GM20000 (cell line): Measurements from ENCODE around the gene CRHR1.

Experiments
- DNase-seq: peaks from one replicate; pipeline ENCODE4 v3.0.0; 2012; ENCODE audit warnings: low spot score
- TF ChIP-seq, protein P1 (sequence below): IDR thresholded peaks from 2 replicates; pipeline ENCODE4 v1.5.1; 2012; ENCODE audit warnings: mild to moderate bottlenecking, control low read depth; ENCODE audit errors: extremely low read depth, missing control alignments

The CRHR1 gene

DNA sequence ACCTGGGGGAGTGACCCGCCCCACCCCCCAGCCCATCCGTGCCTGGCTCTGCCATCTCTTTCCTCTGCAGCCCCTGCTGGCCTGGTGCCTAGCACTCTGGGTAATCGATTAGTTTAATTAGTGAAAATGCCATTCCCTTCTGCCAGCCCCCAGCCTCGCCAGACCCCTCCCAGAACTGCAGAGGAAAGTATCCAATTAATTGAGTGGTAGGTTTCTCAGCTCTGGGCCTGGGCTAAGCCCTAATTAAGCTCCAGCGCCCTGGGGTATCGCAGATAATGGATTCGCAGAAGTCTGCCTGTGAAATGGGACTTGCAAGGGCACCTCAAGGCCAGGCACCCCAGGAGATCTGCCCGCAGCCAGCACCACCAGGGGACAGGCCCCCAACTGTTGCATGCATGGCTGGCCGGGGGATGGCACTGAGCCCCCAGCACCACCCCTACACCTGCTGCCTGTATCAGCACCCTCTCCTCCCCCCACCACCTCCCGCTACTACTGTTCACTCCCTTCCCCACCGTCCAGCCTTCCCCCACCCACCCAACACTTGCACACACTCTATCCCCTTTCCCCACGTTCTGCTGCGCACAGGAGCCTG is 40.9 kb downstream of the CRHR1 start:
- TF ChIP-seq, protein P1, sequence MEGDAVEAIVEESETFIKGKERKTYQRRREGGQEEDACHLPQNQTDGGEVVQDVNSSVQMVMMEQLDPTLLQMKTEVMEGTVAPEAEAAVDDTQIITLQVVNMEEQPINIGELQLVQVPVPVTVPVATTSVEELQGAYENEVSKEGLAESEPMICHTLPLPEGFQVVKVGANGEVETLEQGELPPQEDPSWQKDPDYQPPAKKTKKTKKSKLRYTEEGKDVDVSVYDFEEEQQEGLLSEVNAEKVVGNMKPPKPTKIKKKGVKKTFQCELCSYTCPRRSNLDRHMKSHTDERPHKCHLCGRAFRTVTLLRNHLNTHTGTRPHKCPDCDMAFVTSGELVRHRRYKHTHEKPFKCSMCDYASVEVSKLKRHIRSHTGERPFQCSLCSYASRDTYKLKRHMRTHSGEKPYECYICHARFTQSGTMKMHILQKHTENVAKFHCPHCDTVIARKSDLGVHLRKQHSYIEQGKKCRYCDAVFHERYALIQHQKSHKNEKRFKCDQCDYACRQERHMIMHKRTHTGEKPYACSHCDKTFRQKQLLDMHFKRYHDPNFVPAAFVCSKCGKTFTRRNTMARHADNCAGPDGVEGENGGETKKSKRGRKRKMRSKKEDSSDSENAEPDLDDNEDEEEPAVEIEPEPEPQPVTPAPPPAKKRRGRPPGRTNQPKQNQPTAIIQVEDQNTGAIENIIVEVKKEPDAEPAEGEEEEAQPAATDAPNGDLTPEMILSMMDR = no peak
- no peak for DNase-seq

GRCh38 chr17:45825792-45826191 is 41.7 kb downstream of the CRHR1 start:
- no peak for DNase-seq

DNA sequence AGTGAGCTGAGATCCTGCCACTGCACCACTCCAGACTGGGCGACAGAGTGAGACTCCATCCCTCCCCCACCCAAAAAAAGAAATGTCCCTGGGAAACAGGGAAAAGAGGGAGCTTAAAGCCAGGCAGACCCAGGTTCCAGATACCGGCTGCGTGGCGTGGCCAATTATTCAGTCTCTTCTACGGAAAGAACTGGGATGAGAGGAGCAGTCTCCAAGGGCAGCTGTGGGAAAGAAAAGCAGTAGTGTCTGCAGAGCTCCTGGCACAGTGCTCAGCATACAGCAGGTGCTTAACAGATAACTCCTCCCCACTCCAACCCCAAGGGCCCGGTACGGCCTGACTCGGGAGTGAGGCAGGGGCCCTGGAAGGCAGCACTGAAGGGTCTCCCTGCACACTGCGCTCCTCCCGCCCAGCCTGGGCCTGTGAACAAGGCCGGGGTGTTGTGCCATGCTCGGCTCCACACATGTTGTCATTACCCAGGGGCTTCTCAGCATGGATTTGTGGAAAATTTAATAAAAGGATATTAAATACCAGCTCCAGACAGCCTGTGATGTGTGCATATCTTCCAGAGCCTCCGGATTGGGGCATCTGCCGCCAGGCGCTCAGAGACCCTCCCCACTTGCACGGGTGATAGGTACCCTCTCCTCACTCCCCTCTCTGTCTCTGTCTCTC is 42.9 kb downstream of the CRHR1 start:
- TF ChIP-seq, protein P1 = no peak
- no peak for DNase-seq

More at GRCh38 chr17:45825792-45826191, 41.7 kb downstream of the CRHR1 start:
- TF ChIP-seq, protein P1 = no peak

- DNase-seq = no peak
- TF ChIP-seq, protein P1 = no peak
Observed at GRCh38 chr17:45828171-45828570, 44.1 kb downstream of the CRHR1 start.

GRCh38 chr17:45828582-45829133 is 44.5 kb downstream of the CRHR1 start:
- TF ChIP-seq, protein P1 = no peak
- no peak for DNase-seq

DNA sequence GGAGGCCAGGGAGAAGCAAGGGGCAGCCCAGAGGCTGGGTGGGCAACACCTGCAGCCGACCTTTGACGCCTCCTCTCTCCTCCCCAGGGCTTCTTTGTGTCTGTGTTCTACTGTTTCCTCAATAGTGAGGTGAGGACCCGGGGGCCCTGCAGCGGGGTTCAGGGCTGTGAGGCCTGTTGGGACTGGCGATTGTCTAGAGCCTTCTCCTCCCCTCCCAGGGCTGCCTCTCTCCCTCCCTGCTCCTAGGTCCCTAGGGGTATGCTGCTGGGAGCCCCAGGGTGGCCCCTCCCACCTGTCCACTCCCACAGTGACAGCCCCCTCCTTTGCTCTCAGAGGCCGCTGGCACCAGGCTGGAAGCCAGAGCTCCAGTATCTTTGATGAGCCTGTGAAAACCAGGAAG is 49.8 kb downstream of the CRHR1 start:
- TF ChIP-seq, protein P1 = no peak
- DNase-seq = no peak
